ENCODE results near the gene MT3. TPM values are rescaled to one million over a fixed set of nuclear protein-coding genes. Genes with fewer than 3 reads are reported as not detected.

The MT3 gene
- total and polyA plus RNA-seq, 2 of the 13 experiments (the other 11 are each of a cell fraction or from before 2014, with no cell fraction given) = not detected

- TF ChIP-seq MXD3 (CRISPR knock-in tag; IDR thresholded peaks at IDR 0.05) = no peak
- no peak for TF ChIP-seq ZNF574 (CRISPR knock-in tag; IDR thresholded peaks at IDR 0.05)
- TF ChIP-seq TOE1 (CRISPR knock-in tag; IDR thresholded peaks at IDR 0.05) = no peak
- no peak for TF ChIP-seq ZBTB8A (CRISPR knock-in tag; IDR thresholded peaks at IDR 0.05; ENCODE audit: borderline replicate concordance, low read depth)
- TF ChIP-seq ZNF780A (CRISPR knock-in tag; IDR thresholded peaks at IDR 0.05) = no peak
- TF ChIP-seq ZFP36L1 (CRISPR knock-in tag; IDR thresholded peaks at IDR 0.05) = no peak
- TF ChIP-seq ZNF597 (CRISPR knock-in tag; IDR thresholded peaks at IDR 0.05) = no peak
- no peak for TF ChIP-seq CENPBD1 (CRISPR knock-in tag; IDR thresholded peaks at IDR 0.05; ENCODE audit: borderline replicate concordance, low read depth)
- no peak for TF ChIP-seq HOMEZ (CRISPR knock-in tag; IDR thresholded peaks at IDR 0.05; ENCODE audit: low read depth)
- TF ChIP-seq GATAD1 (CRISPR knock-in tag; IDR thresholded peaks at IDR 0.05) = no peak
- TF ChIP-seq PHF5A (CRISPR knock-in tag; IDR thresholded peaks at IDR 0.05; ENCODE audit: low read depth, unreplicated experiment) = no peak
- TF ChIP-seq SP4 (CRISPR knock-in tag; IDR thresholded peaks at IDR 0.05) = no peak
- TF ChIP-seq ZNF567 (CRISPR knock-in tag; IDR thresholded peaks at IDR 0.05; ENCODE audit: borderline replicate concordance) = no peak
- no peak for TF ChIP-seq ZBTB42 (CRISPR knock-in tag; IDR thresholded peaks at IDR 0.05)
- TF ChIP-seq MTA1 (CRISPR knock-in tag; IDR thresholded peaks at IDR 0.05; ENCODE audit: borderline replicate concordance) = peak; percentile 68; the same call in 1 of the 2 replicates
- no peak for TF ChIP-seq FUBP1 (CRISPR knock-in tag; IDR thresholded peaks at IDR 0.05; ENCODE audit: borderline replicate concordance)
- no peak for TF ChIP-seq ZNF619 (CRISPR knock-in tag; IDR thresholded peaks at IDR 0.05)
- TF ChIP-seq FOXA1 (IDR thresholded peaks at IDR 0.05) = no peak
- TF ChIP-seq FOXA1 (CRISPR knock-in tag; IDR thresholded peaks at IDR 0.05) = no peak
These were observed 48.8 kb downstream of the MT3 start, which contains the start of gene MT1A (continued) for GRCh38 chr16:56637814-56638750.

Measured in HepG2 (cell line).